ENCODE measurements around the gene SPATA17. TPM values are rescaled to one million over a fixed set of nuclear protein-coding genes. Genes with fewer than 3 reads are reported as not detected.

SPATA17 gene
- total RNA-seq, 1 donor from 2014 or later = not detected

- H3K27me3 ChIP-seq = no peaks in the 10 kb centered on the region
- H3K4me1 ChIP-seq = no peaks in the 10 kb centered on the region
- intact Hi-C loops (cut with DNase I) = no loop called here
- H3K36me3 ChIP-seq = no peaks in the 10 kb centered on the region
- no peak overlapping the region for H3K4me3 ChIP-seq
- no peak overlapping the region for H3K27ac ChIP-seq
- H3K9me3 ChIP-seq = no peaks in the 10 kb centered on the region
- DNase-seq (ENCODE audit: extremely low spot score in 2 of 2) = no peak
- TF ChIP-seq CTCF (IDR thresholded peaks at IDR 0.05) = no peak
- no peak for TF ChIP-seq POLR2A (IDR thresholded peaks at IDR 0.05)
- no peak for TF ChIP-seq POLR2AphosphoS5 (IDR thresholded peaks at IDR 0.05; ENCODE audit: insufficient read depth in 1 of 2, low read depth in 1 of 2)
These were observed 254.0 kb downstream of the SPATA17 start for GRCh38 chr1:217885181-217885580.

- TF ChIP-seq CTCF (IDR thresholded peaks at IDR 0.05) (no peak), POLR2A (IDR thresholded peaks at IDR 0.05) (no peak), POLR2AphosphoS5 (IDR thresholded peaks at IDR 0.05; ENCODE audit: insufficient read depth in 1 of 2, low read depth in 1 of 2) (no peak)
- H3K27ac ChIP-seq = no peak overlapping the region
- no peaks in the 10 kb centered on the region for H3K27me3 ChIP-seq
- intact Hi-C loops (cut with DNase I) = no loop called here
- no peaks in the 10 kb centered on the region for H3K4me1 ChIP-seq
- no peaks in the 10 kb centered on the region for H3K9me3 ChIP-seq
- H3K4me3 ChIP-seq = no peak overlapping the region
- H3K36me3 ChIP-seq = no peaks in the 10 kb centered on the region
- no peak for DNase-seq (ENCODE audit: extremely low spot score in 2 of 2)
These were observed 257.2 kb downstream of the SPATA17 start for GRCh38 chr1:217888328-217888727.

GRCh38 chr1:217889401-217889800, 258.3 kb downstream of the SPATA17 start:
- H3K4me1 ChIP-seq = no peaks in the 10 kb centered on the region
- H3K27me3 ChIP-seq = no peaks in the 10 kb centered on the region
- no peak for DNase-seq (ENCODE audit: extremely low spot score in 2 of 2)
- TF ChIP-seq POLR2A (IDR thresholded peaks at IDR 0.05) = no peak
- no peak for TF ChIP-seq POLR2AphosphoS5 (IDR thresholded peaks at IDR 0.05; ENCODE audit: insufficient read depth in 1 of 2, low read depth in 1 of 2)
- TF ChIP-seq CTCF (IDR thresholded peaks at IDR 0.05) = no peak
- no peak overlapping the region for H3K4me3 ChIP-seq
- H3K36me3 ChIP-seq = no peaks in the 10 kb centered on the region
- H3K27ac ChIP-seq = no peak overlapping the region
- intact Hi-C loops (cut with DNase I) = no loop called here
- no peaks in the 10 kb centered on the region for H3K9me3 ChIP-seq

GRCh38 chr1:217891966-217892365, 260.8 kb downstream of the SPATA17 start:
- intact Hi-C loops (cut with DNase I) = no loop called here
- H3K4me3 ChIP-seq = no peak overlapping the region
- H3K27me3 ChIP-seq = no peaks in the 10 kb centered on the region
- H3K27ac ChIP-seq = no peak overlapping the region
- H3K4me1 ChIP-seq = no peaks in the 10 kb centered on the region
- H3K9me3 ChIP-seq = no peaks in the 10 kb centered on the region
- H3K36me3 ChIP-seq = no peaks in the 10 kb centered on the region
- TF ChIP-seq POLR2A (IDR thresholded peaks at IDR 0.05) (no peak), CTCF (IDR thresholded peaks at IDR 0.05) (no peak), POLR2AphosphoS5 (IDR thresholded peaks at IDR 0.05; ENCODE audit: insufficient read depth in 1 of 2, low read depth in 1 of 2) (no peak)
- DNase-seq (ENCODE audit: extremely low spot score in 2 of 2) = no peak

- no peaks in the 10 kb centered on the region for H3K27me3 ChIP-seq
- no peak for TF ChIP-seq POLR2A (IDR thresholded peaks at IDR 0.05)
- no peak for TF ChIP-seq POLR2AphosphoS5 (IDR thresholded peaks at IDR 0.05; ENCODE audit: insufficient read depth in 1 of 2, low read depth in 1 of 2)
- no peak for TF ChIP-seq CTCF (IDR thresholded peaks at IDR 0.05)
- intact Hi-C loops (cut with DNase I) = no loop called here
- no peaks in the 10 kb centered on the region for H3K9me3 ChIP-seq
- H3K36me3 ChIP-seq = no peaks in the 10 kb centered on the region
- no peaks in the 10 kb centered on the region for H3K4me1 ChIP-seq
- no peak for DNase-seq (ENCODE audit: extremely low spot score in 2 of 2)
- H3K4me3 ChIP-seq = no peak overlapping the region
- H3K27ac ChIP-seq = no peak overlapping the region
These were observed 261.6 kb downstream of the SPATA17 start for GRCh38 chr1:217892750-217893149.
